Astrocyte of the cerebellum (primary cell): ENCODE data around the gene ANKRD13D.

ENCODE experiments used
- DNase-seq: peaks from one replicate; pipeline ENCODE4 v3.0.0-alpha.2; 2011; ENCODE audit warnings: low read depth
- H3K4me3 ChIP-seq: 2 replicates; pipeline ENCODE4 v1.5.1; 2011; ENCODE audit warnings: mild to moderate bottlenecking, low read depth, low read length, moderate library complexity
- CTCF ChIP-seq: IDR thresholded peaks from 2 replicates; pipeline ENCODE4 v1.5.1; 2012; ENCODE audit warnings: low read length, low read depth, moderate library complexity, mild to moderate bottlenecking; ENCODE audit errors: missing control alignments
- in situ Hi-C: cut with HindIII; loops from 2 replicates; pipeline ENCODE4 v1.10.0; 2017; ENCODE audit warnings: low sequenced_read_pairs

The ANKRD13D gene

DNA sequence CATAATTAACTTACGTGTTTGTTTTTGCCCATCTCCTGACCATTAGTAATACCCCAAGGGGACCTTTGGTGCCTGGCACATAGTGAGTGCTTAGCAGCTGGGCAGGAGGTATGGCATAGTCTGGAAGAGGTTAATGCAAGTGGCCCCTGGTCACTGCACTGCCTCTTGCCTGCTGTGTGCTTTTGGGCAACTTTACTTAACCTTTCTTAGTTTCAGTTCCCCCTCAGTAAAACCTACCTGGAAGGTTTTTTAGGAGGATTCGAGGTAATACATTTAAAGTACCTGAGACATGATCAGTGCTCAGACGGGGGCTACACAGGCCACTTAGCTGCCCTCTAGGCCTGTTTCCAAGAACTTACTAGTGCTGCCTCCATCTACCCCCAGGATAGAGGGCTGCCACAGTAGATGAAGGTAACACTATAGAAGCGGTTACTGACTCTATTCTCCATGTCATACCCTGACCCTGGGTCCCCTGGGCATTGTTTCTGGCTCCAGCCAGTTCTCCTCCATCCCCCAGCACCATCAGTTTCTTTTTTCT, 60.9 kb downstream of the ANKRD13D start:
- H3K4me3 ChIP-seq = no peak overlapping the region
- in situ Hi-C loops = loop anchor here (5.0 kb wide), 1 partner anchor 37 kb away; no protein-coding TSS in a partner anchor
- DNase-seq = no peak
- no peak for TF ChIP-seq CTCF

GRCh38 chr11:67351275-67352005, 62.3 kb downstream of the ANKRD13D start:
- in situ Hi-C loops = no loop called here
- no peak overlapping the region for H3K4me3 ChIP-seq
- no peak for DNase-seq
- TF ChIP-seq CTCF = peak; percentile 94
